ES-I3 (cell line): ENCODE data around the gene RTP1.

Experiments used
- H3K36me3 ChIP-seq: 2 replicates; pipeline ENCODE4 v1.6.1; 2013; ENCODE audit warnings: mild to moderate bottlenecking, low read length, control low read depth, moderate library complexity; ENCODE audit not compliant: insufficient read depth
- H3K4me1 ChIP-seq: 2 replicates; pipeline ENCODE4 v1.6.1; 2013; ENCODE audit warnings: mild to moderate bottlenecking, control low read depth, low read length; ENCODE audit not compliant: insufficient read depth
- H3K9ac ChIP-seq: 2 replicates; pipeline ENCODE4 v1.6.1; 2013; ENCODE audit warnings: low read depth, mild to moderate bottlenecking, low read length, moderate library complexity
- H3K9me3 ChIP-seq: 2 replicates; pipeline ENCODE4 v1.6.1; 2013; ENCODE audit warnings: mild to moderate bottlenecking, low read length, moderate library complexity; ENCODE audit not compliant: control insufficient read depth, insufficient read depth

RTP1 gene

GRCh38 chr3:187210091-187210490 is 12.8 kb downstream of the RTP1 start:
- peaks cover 4% of the 10 kb centered on the region; the same call in 1 of the 2 replicates for H3K36me3 ChIP-seq
- peaks cover 14% of the 10 kb centered on the region for H3K4me1 ChIP-seq
- no peak overlapping the region for H3K9ac ChIP-seq
- peaks cover 27% of the 10 kb centered on the region for H3K9me3 ChIP-seq

- H3K4me1 ChIP-seq = peaks cover 14% of the 10 kb centered on the region
- peaks cover 4% of the 10 kb centered on the region; the same call in 1 of the 2 replicates for H3K36me3 ChIP-seq
Measured at GRCh38 chr3:187210545-187211327, 13.4 kb downstream of the RTP1 start.

GRCh38 chr3:187211532-187212195 is 14.4 kb downstream of the RTP1 start:
- H3K9me3 ChIP-seq = peaks cover 20% of the 10 kb centered on the region
- H3K4me1 ChIP-seq = peaks cover 14% of the 10 kb centered on the region
- no peak overlapping the region for H3K9ac ChIP-seq
- H3K36me3 ChIP-seq = peaks cover 4% of the 10 kb centered on the region; the same call in 1 of the 2 replicates

More at GRCh38 chr3:187210545-187211327, 13.4 kb downstream of the RTP1 start:
- Histone ChIP-seq H3K9me3 (peaks cover 27% of the 10 kb centered on the region), H3K9ac (no peak overlapping the region)

GRCh38 chr3:187212196-187212545 is 14.9 kb downstream of the RTP1 start:
- peaks cover 4% of the 10 kb centered on the region; the same call in 1 of the 2 replicates for H3K36me3 ChIP-seq
- peaks cover 16% of the 10 kb centered on the region; the same call in 1 of the 2 replicates for H3K9me3 ChIP-seq
- H3K4me1 ChIP-seq = peaks cover 14% of the 10 kb centered on the region
- no peak overlapping the region for H3K9ac ChIP-seq

- peaks cover 14% of the 10 kb centered on the region for H3K4me1 ChIP-seq
- peaks cover 11% of the 10 kb centered on the region; the same call in 1 of the 2 replicates for H3K9me3 ChIP-seq
- peaks cover 4% of the 10 kb centered on the region; the same call in 1 of the 2 replicates for H3K36me3 ChIP-seq
- H3K9ac ChIP-seq = no peak overlapping the region
Measured at GRCh38 chr3:187212705-187213104, 15.4 kb downstream of the RTP1 start.

- Histone ChIP-seq H3K9me3 (peaks cover 7% of the 10 kb centered on the region; the same call in 1 of the 2 replicates), H3K4me1 (peaks cover 14% of the 10 kb centered on the region), H3K9ac (no peak overlapping the region), H3K36me3 (peaks cover 2% of the 10 kb centered on the region)
Measured at GRCh38 chr3:187213616-187214015, 16.3 kb downstream of the RTP1 start.

GRCh38 chr3:187215460-187215859 is 18.2 kb downstream of the RTP1 start:
- no peaks in the 10 kb centered on the region; the same call in 1 of the 2 replicates for H3K36me3 ChIP-seq
- H3K4me1 ChIP-seq = peaks cover 6% of the 10 kb centered on the region
- no peak overlapping the region for H3K9ac ChIP-seq
- no peaks in the 10 kb centered on the region for H3K9me3 ChIP-seq

- Histone ChIP-seq H3K36me3 (no peaks in the 10 kb centered on the region; the same call in 1 of the 2 replicates), H3K4me1 (no peaks in the 10 kb centered on the region), H3K9me3 (no peaks in the 10 kb centered on the region), H3K9ac (no peak overlapping the region)
Measured at GRCh38 chr3:187222801-187223200, 25.5 kb downstream of the RTP1 start.

GRCh38 chr3:187223799-187224198 is 26.5 kb downstream of the RTP1 start:
- H3K4me1 ChIP-seq = no peaks in the 10 kb centered on the region
- H3K36me3 ChIP-seq = no peaks in the 10 kb centered on the region
- H3K9me3 ChIP-seq = no peaks in the 10 kb centered on the region
- H3K9ac ChIP-seq = no peak overlapping the region

GRCh38 chr3:187227658-187228258 is 30.5 kb downstream of the RTP1 start:
- no peaks in the 10 kb centered on the region for H3K4me1 ChIP-seq

GRCh38 chr3:187228740-187229139 is 31.5 kb downstream of the RTP1 start:
- Histone ChIP-seq H3K4me1 (no peaks in the 10 kb centered on the region), H3K9ac (no peak overlapping the region), H3K36me3 (no peaks in the 10 kb centered on the region), H3K9me3 (no peaks in the 10 kb centered on the region)

More at GRCh38 chr3:187227658-187228258, 30.5 kb downstream of the RTP1 start:
- Histone ChIP-seq H3K9me3 (no peaks in the 10 kb centered on the region), H3K36me3 (no peaks in the 10 kb centered on the region), H3K9ac (no peak overlapping the region)

- H3K36me3 ChIP-seq = no peaks in the 10 kb centered on the region
- no peak overlapping the region for H3K9ac ChIP-seq
- no peaks in the 10 kb centered on the region for H3K4me1 ChIP-seq
- H3K9me3 ChIP-seq = no peaks in the 10 kb centered on the region
Measured at GRCh38 chr3:187230011-187230410, 32.7 kb downstream of the RTP1 start.

GRCh38 chr3:187236962-187237361 is 39.7 kb downstream of the RTP1 start:
- Histone ChIP-seq H3K9ac (no peak overlapping the region), H3K9me3 (no peaks in the 10 kb centered on the region), H3K36me3 (no peaks in the 10 kb centered on the region; the same call in 1 of the 2 replicates), H3K4me1 (no peaks in the 10 kb centered on the region)

GRCh38 chr3:187237741-187238140 is 40.5 kb downstream of the RTP1 start:
- H3K9me3 ChIP-seq = no peaks in the 10 kb centered on the region
- H3K9ac ChIP-seq = no peak overlapping the region
- H3K36me3 ChIP-seq = no peaks in the 10 kb centered on the region; the same call in 1 of the 2 replicates
- H3K4me1 ChIP-seq = no peaks in the 10 kb centered on the region
